H1 (cell line): ENCODE data around the gene PLCXD1. TPM values are rescaled to one million over a fixed set of nuclear protein-coding genes. Genes with fewer than 3 reads are reported as not detected.
"Not testable (repeated sequence)": the region's sequence is repeated elsewhere in the genome, so short reads cannot be mapped to it uniquely, and the experiment has no call there.

Experiments used
- CTCF ChIA-PET: fragments of 300-600 bp; sonication (Branson Sonifier 250); formaldehyde crosslinking; loops from one replicate; lab custom pipeline; 2021; ENCODE audit not compliant: partially characterized antibody; lab: Charles Lee
- POLR2A ChIA-PET: fragments of 300-600 bp; sonication (Branson Sonifier 250); formaldehyde crosslinking; loops from one replicate; lab custom pipeline; 2021; ENCODE audit warnings: inconsistent platforms; ENCODE audit not compliant: partially characterized antibody; lab: Charles Lee
- DNase-seq, 2 experiments: peaks; one replicate each; pipeline versions ENCODE4 v3.0.0 to v3.0.0-alpha.2; 2010 to 2022; ENCODE audit warnings: low spot score in 2 of 2, low read depth in 1 of 2, mixed read lengths in 1 of 2
- FAIRE-seq: peaks from 2 replicates; lab custom pipeline; 2011; peaks lifted over from hg19 to GRCh38; lab: Jason Lieb, UNC
- H2AFZ ChIP-seq: 2 replicates; pipeline ENCODE4 v1.8.1; 2012; ENCODE audit warnings: low read length, inconsistent platforms
- H2AK5ac ChIP-seq: 2 replicates; pipeline ENCODE4 v1.6.1; 2013; ENCODE audit warnings: low read depth, low read length
- H2BK120ac ChIP-seq: replicated peaks from 2 replicates; pipeline ENCODE3; 2013; ENCODE audit warnings: low read depth, low read length, inconsistent platforms
- H2BK12ac ChIP-seq: 2 replicates; pipeline ENCODE4 v1.6.1; 2013; ENCODE audit warnings: low read depth, low read length
- H2BK15ac ChIP-seq: 2 replicates; pipeline ENCODE4 v1.6.1; 2013; ENCODE audit warnings: low read length
- H2BK20ac ChIP-seq: 2 replicates; pipeline ENCODE4 v1.6.1; 2013; ENCODE audit warnings: low read length
- H2BK5ac ChIP-seq: 2 replicates; pipeline ENCODE4 v1.6.1; 2013; ENCODE audit warnings: low read depth, low read length
- H3K14ac ChIP-seq: 2 replicates; pipeline ENCODE4 v1.6.1; 2013; ENCODE audit warnings: inconsistent platforms; ENCODE audit not compliant: insufficient read length
- H3K18ac ChIP-seq: 2 replicates; pipeline ENCODE4 v1.6.1; 2013; ENCODE audit warnings: low read length; ENCODE audit errors: extremely low read depth
- H3K23ac ChIP-seq: 2 replicates; pipeline ENCODE4 v1.6.1; 2013; ENCODE audit warnings: inconsistent platforms; ENCODE audit not compliant: insufficient read length
- H3K23me2 ChIP-seq: 2 replicates; pipeline ENCODE4 v1.6.1; 2013; ENCODE audit warnings: low read depth, low read length
- H3K27ac ChIP-seq: 2 replicates; pipeline ENCODE4 v1.6.1; 2011; ENCODE audit warnings: low read depth, low read length, inconsistent platforms
- H3K27me3 ChIP-seq, 4 experiments: replicated peaks in 1 of 4; 1 replicate in 1 of 4; 2 replicates in 3 of 4; pipeline versions ENCODE4 v1.6.1 to v1.8.1; 2011 to 2013; ENCODE audit warnings: low read length in 3 of 4, mild to moderate bottlenecking in 3 of 4, inconsistent platforms in 2 of 4, mixed read lengths in 2 of 4, moderate library complexity in 1 of 4; ENCODE audit not compliant: control insufficient read depth in 3 of 4, insufficient read depth in 3 of 4; ENCODE audit errors: extremely low read depth in 1 of 4
- H3K36me3 ChIP-seq, 4 experiments: 2 replicates each; pipeline versions ENCODE4 v1.6.1 to v1.8.1; 2011 to 2013; ENCODE audit warnings: mild to moderate bottlenecking in 4 of 4, low read length in 3 of 4, moderate library complexity in 2 of 4, control low read depth in 1 of 4, inconsistent platforms in 1 of 4; ENCODE audit not compliant: insufficient read depth in 4 of 4, control insufficient read depth in 2 of 4
- H3K4ac ChIP-seq: replicated peaks from 2 replicates; pipeline ENCODE3; 2013; ENCODE audit warnings: low read length, low read depth, mixed read lengths, inconsistent platforms; ENCODE audit not compliant: insufficient read length
- H3K4me1 ChIP-seq, 4 experiments: replicated peaks in 1 of 4; 1 replicate in 1 of 4; 2 replicates in 3 of 4; pipeline versions ENCODE4 v1.6.1 to v1.8.1; 2011 to 2013; ENCODE audit warnings: low read length in 3 of 4, inconsistent platforms in 2 of 4, mixed read lengths in 1 of 4; ENCODE audit not compliant: insufficient read depth in 4 of 4, control insufficient read depth in 3 of 4
- H3K4me2 ChIP-seq, 2 experiments: 2 replicates each; pipeline versions ENCODE4 v1.6.1 to v1.8.1; 2011 to 2013; ENCODE audit warnings: low read depth in 2 of 2, low read length in 2 of 2, control low read depth in 1 of 2, inconsistent platforms in 1 of 2, mild to moderate bottlenecking in 1 of 2; ENCODE audit not compliant: insufficient read depth in 1 of 2
- H3K4me3 ChIP-seq, 4 experiments: fragments of 200-600, 300-600 bp in 1 of 4; sonication (generic), shearing (Covaris generic), sonication (Bioruptor Twin) in 1 of 4; 2 replicates each; pipeline versions ENCODE4 v1.5.1 to v1.8.1; 2011 to 2016; ENCODE audit warnings: low read length in 4 of 4, low read depth in 3 of 4, control low read depth in 2 of 4, inconsistent platforms in 2 of 4, mild to moderate bottlenecking in 2 of 4, mixed read lengths in 1 of 4, moderate library complexity in 1 of 4; ENCODE audit not compliant: insufficient read depth in 2 of 4; ENCODE audit errors: extremely low read depth in 1 of 4
- H3K56ac ChIP-seq: replicated peaks from 2 replicates; pipeline ENCODE3; 2013; ENCODE audit warnings: low read depth, mild to moderate bottlenecking, mixed read lengths, low read length, inconsistent platforms; ENCODE audit not compliant: insufficient read length
- H3K79me1 ChIP-seq: 2 replicates; pipeline ENCODE4 v1.6.1; 2013; ENCODE audit warnings: low read depth, low read length, control low read depth
- H3K79me2 ChIP-seq, 2 experiments: 2 replicates each; pipeline versions ENCODE4 v1.6.1 to v1.8.1; 2012 to 2013; ENCODE audit warnings: low read length in 2 of 2, mild to moderate bottlenecking in 2 of 2, inconsistent platforms in 1 of 2; ENCODE audit not compliant: insufficient read depth in 2 of 2, control insufficient read depth in 1 of 2
- H3K9ac ChIP-seq, 4 experiments: replicated peaks in 1 of 4; 1 replicate in 1 of 4; 2 replicates in 3 of 4; pipeline versions ENCODE4 v1.6.1 to v1.8.1; 2011 to 2013; ENCODE audit warnings: low read depth in 3 of 4, low read length in 3 of 4, control low read depth in 2 of 4, mild to moderate bottlenecking in 2 of 4, moderate library complexity in 2 of 4, inconsistent platforms in 1 of 4; ENCODE audit errors: extremely low read depth in 1 of 4
- H3K9me3 ChIP-seq, 2 experiments: 2 replicates each; pipeline versions ENCODE4 v1.6.1 to v1.8.1; 2012 to 2013; ENCODE audit warnings: mild to moderate bottlenecking in 2 of 2, moderate library complexity in 2 of 2, control low read depth in 1 of 2, inconsistent platforms in 1 of 2, low read depth in 1 of 2, low read length in 1 of 2, mixed read lengths in 1 of 2; ENCODE audit not compliant: insufficient read depth in 2 of 2
- H4K20me1 ChIP-seq, 2 experiments: replicated peaks in 1 of 2; 2 replicates each; pipeline versions ENCODE3 to v1.8.1; 2011 to 2013; ENCODE audit warnings: inconsistent platforms in 2 of 2, low read length in 2 of 2, mild to moderate bottlenecking in 1 of 2; ENCODE audit not compliant: insufficient read depth in 2 of 2, control insufficient read depth in 1 of 2
- H4K5ac ChIP-seq: 2 replicates; pipeline ENCODE4 v1.6.1; 2013; ENCODE audit warnings: low read length, low read depth, mixed read lengths, inconsistent platforms; ENCODE audit not compliant: insufficient read length
- H4K8ac ChIP-seq: 2 replicates; pipeline ENCODE4 v1.8.0; 2013; ENCODE audit warnings: mild to moderate bottlenecking, moderate library complexity, low read length, inconsistent platforms; ENCODE audit not compliant: insufficient read depth; ENCODE audit errors: extremely low read depth
- H4K91ac ChIP-seq: replicated peaks from 2 replicates; pipeline ENCODE3; 2013; ENCODE audit warnings: low read length, mixed read lengths, inconsistent platforms; ENCODE audit not compliant: insufficient read length
- WGBS, 2 experiments: shearing (Covaris generic) in 1 of 2; methylation state at CpG; one replicate each; pipeline versions ENCODE4 v1.1.6 to v1.1.7; 2013 to 2015; ENCODE audit warnings: low lambda C conversion rate in 2 of 2, mixed read lengths in 2 of 2, inconsistent platforms in 1 of 2, low coverage in 1 of 2, missing lambda C conversion rate in 1 of 2; ENCODE audit not compliant: insufficient replicate concordance in 2 of 2, insufficient coverage in 1 of 2, insufficient read length in 1 of 2; ENCODE audit errors: extremely low coverage in 1 of 2, missing lambda C conversion rate in 1 of 2; 5-methylcytosine and 5-hydroxymethylcytosine counted together
- polyA plus RNA-seq, 7 experiments: library from polyadenylated mRNA; depleted of rRNA in 3 of 7; stranded (reverse) in 5 of 7; unstranded in 2 of 7; fragments of >200 nt in 5 of 7; fragments of 200-250 nt in 2 of 7; gene quantifications; 1 replicate in 5 of 7; 2 replicates in 1 of 7; 4 replicates in 1 of 7; pipeline versions ENCODE4 v1.2.1 to v1.2.3, GENCODE V29; 2011 to 2013; ENCODE audit warnings: missing spikeins in 2 of 7, mixed read lengths in 2 of 7
- total RNA-seq: library from RNA; stranded (reverse); fragmentation: NEBNext Ultra II Directional; extraction: Animal tissue kit (Norgen Biotek cat#: 25700); gene quantifications from 2 replicates; pipeline ENCODE4 v1.2.1, GENCODE V29; 2021

Gene PLCXD1
- total and polyA plus RNA-seq, 2 of the 8 experiments (the other 6 are each of a cell fraction or from before 2014, with no cell fraction given), result 93.6 to 124 TPM

GRCh38 chrX:264006-264405 is 17.2 kb upstream of the PLCXD1 start:
- WGBS, 2 experiments, result 92% methylated on average over 16 of the region's 16 CpGs; no CpG with 5 or more reads in 1 of the 2 experiments
- H4K20me1 ChIP-seq, H4K5ac ChIP-seq, H3K18ac ChIP-seq, H3K4me2 ChIP-seq, H3K23me2 ChIP-seq, DNase-seq, H3K36me3 ChIP-seq, H4K8ac ChIP-seq, H2BK5ac ChIP-seq, FAIRE-seq, H4K91ac ChIP-seq, H2AK5ac ChIP-seq, H2BK15ac ChIP-seq, H2BK20ac ChIP-seq, H3K9me3 ChIP-seq, H3K56ac ChIP-seq, POLR2A ChIA-PET, CTCF ChIA-PET, H3K9ac ChIP-seq, H3K27me3 ChIP-seq, H3K14ac ChIP-seq, H2AFZ ChIP-seq, H2BK120ac ChIP-seq, H3K79me1 ChIP-seq, H3K23ac ChIP-seq, H3K4ac ChIP-seq, H2BK12ac ChIP-seq, H3K79me2 ChIP-seq, H3K4me3 ChIP-seq, H3K4me1 ChIP-seq, H3K27ac ChIP-seq: not testable (repeated sequence)
